WTC11 (cell line): ENCODE data around the gene KCNJ1. TPM values are rescaled to one million over a fixed set of nuclear protein-coding genes. Genes with fewer than 3 reads are reported as not detected.

Source experiments
- ATAC-seq: fragments of 200-7000 bp; cut with Tn5 transposase; 2 replicates; pipeline ENCODE4 v1.10.0; 2021; ENCODE audit warnings: mild to moderate bottlenecking, moderate library complexity
- CTCF ChIA-PET: fragments of 300-600 bp; sonication (Branson Sonifier 250); formaldehyde crosslinking; loops from one replicate; lab custom pipeline; 2021; ENCODE audit warnings: antibody characterized with exemption; lab: Charles Lee
- POLR2A ChIA-PET: fragments of 350-600 bp; sonication (Branson Sonifier 250); formaldehyde crosslinking; loops from one replicate; lab custom pipeline; 2021; ENCODE audit warnings: antibody characterized with exemption; lab: Charles Lee
- DNase-seq: peaks from one replicate; pipeline ENCODE4 v3.0.0; 2021; ENCODE audit warnings: low spot score
- H3K27ac Mint-ChIP-seq: 2 replicates; pipeline ENCODE4 v1.8.0; 2021; ENCODE audit warnings: mixed read lengths
- H3K27me3 Mint-ChIP-seq: 2 replicates; pipeline ENCODE4 v1.8.0; 2021; ENCODE audit warnings: low read depth, mild to moderate bottlenecking, moderate library complexity, mixed read lengths
- H3K36me3 Mint-ChIP-seq: 2 replicates; pipeline ENCODE4 v1.8.0; 2021; ENCODE audit warnings: mixed read lengths
- H3K4me1 Mint-ChIP-seq: 2 replicates; pipeline ENCODE4 v1.8.0; 2022; ENCODE audit warnings: mixed read lengths
- H3K4me3 Mint-ChIP-seq: 2 replicates; pipeline ENCODE4 v1.8.0; 2021; ENCODE audit warnings: mild to moderate bottlenecking, moderate library complexity, mixed read lengths
- H3K9me3 Mint-ChIP-seq: 2 replicates; pipeline ENCODE4 v1.8.0; 2021; ENCODE audit warnings: mixed read lengths
- ATF3 ChIP-seq: sonication (generic); formaldehyde crosslinking; conservative IDR thresholded peaks from 2 replicates; pipeline ENCODE4 v1.8.1; 2022; ENCODE audit warnings: mild to moderate bottlenecking, missing genetic modification reagents
- CBFB ChIP-seq: sonication (generic); formaldehyde crosslinking; IDR thresholded peaks from 2 replicates; pipeline ENCODE4 v1.8.1; 2022; ENCODE audit warnings: mild to moderate bottlenecking, low read depth, missing genetic modification reagents
- CREB1 ChIP-seq: sonication (generic); formaldehyde crosslinking; IDR thresholded peaks from 2 replicates; pipeline ENCODE4 v1.8.0; 2023; ENCODE audit warnings: mild to moderate bottlenecking, missing genetic modification reagents
- E2F5 ChIP-seq: sonication (generic); formaldehyde crosslinking; IDR thresholded peaks from 2 replicates; pipeline ENCODE4 v1.8.1; 2022; ENCODE audit warnings: mild to moderate bottlenecking, moderate library complexity, missing genetic modification reagents
- EMX1 ChIP-seq: fragments of 250-450 bp; sonication (Bioruptor Pico); IDR thresholded peaks from 2 replicates; pipeline ENCODE4 v1.8.0; 2021; ENCODE audit warnings: mild to moderate bottlenecking
- HMGA2 ChIP-seq: fragments of 250-450 bp; sonication (Bioruptor Pico); IDR thresholded peaks from 2 replicates; pipeline ENCODE4 v1.4.0; 2021; ENCODE audit warnings: mild to moderate bottlenecking, moderate library complexity
- JAZF1 ChIP-seq: fragments of 250-450 bp; sonication (Bioruptor Pico); IDR thresholded peaks from 2 replicates; pipeline ENCODE4 v1.9.0; 2021; ENCODE audit warnings: moderate library complexity, mild to moderate bottlenecking, inconsistent platforms
- JUN ChIP-seq: sonication (generic); formaldehyde crosslinking; IDR thresholded peaks from 2 replicates; pipeline ENCODE4 v1.8.0; 2023; ENCODE audit warnings: mild to moderate bottlenecking, missing genetic modification reagents
- NFATC4 ChIP-seq: fragments of 250-450 bp; sonication (Bioruptor Pico); IDR thresholded peaks from 2 replicates; pipeline ENCODE4 v1.9.0; 2021; ENCODE audit warnings: mild to moderate bottlenecking
- OVOL2 ChIP-seq: fragments of 250-450 bp; sonication (Bioruptor Pico); IDR thresholded peaks from 2 replicates; pipeline ENCODE4 v1.9.0; 2021; ENCODE audit warnings: mild to moderate bottlenecking, borderline replicate concordance
- PREB ChIP-seq: sonication (generic); formaldehyde crosslinking; IDR thresholded peaks from 2 replicates; pipeline ENCODE4 v1.8.1; 2022; ENCODE audit warnings: mild to moderate bottlenecking, missing genetic modification reagents, moderate library complexity, borderline replicate concordance
- SMAD3 ChIP-seq: sonication (generic); formaldehyde crosslinking; IDR thresholded peaks from 2 replicates; pipeline ENCODE4 v1.8.0; 2022; ENCODE audit warnings: missing genetic modification reagents, mild to moderate bottlenecking, borderline replicate concordance
- TP53 ChIP-seq: sonication (generic); formaldehyde crosslinking; IDR thresholded peaks from 2 replicates; pipeline ENCODE4 v1.8.1; 2023; ENCODE audit warnings: mild to moderate bottlenecking, missing genetic modification reagents
- ZBTB21 ChIP-seq: sonication (generic); formaldehyde crosslinking; IDR thresholded peaks from 2 replicates; pipeline ENCODE4 v1.8.1; 2023; ENCODE audit warnings: mild to moderate bottlenecking, missing genetic modification reagents, borderline replicate concordance
- ZNF219 ChIP-seq: sonication (generic); formaldehyde crosslinking; IDR thresholded peaks from 2 replicates; pipeline ENCODE4 v1.8.0; 2023; ENCODE audit warnings: missing genetic modification reagents, mild to moderate bottlenecking, borderline replicate concordance
- ZNF317 ChIP-seq: sonication (generic); formaldehyde crosslinking; IDR thresholded peaks from 2 replicates; pipeline ENCODE4 v1.8.1; 2023; ENCODE audit warnings: low read depth, mild to moderate bottlenecking, moderate library complexity, missing genetic modification reagents, borderline replicate concordance
- ZNF532 ChIP-seq: fragments of 250-450 bp; sonication (Bioruptor Pico); IDR thresholded peaks from 2 replicates; pipeline ENCODE4 v1.9.0; 2021; ENCODE audit warnings: mild to moderate bottlenecking, borderline replicate concordance
- total RNA-seq: library from RNA; stranded (reverse); gene quantifications from 3 replicates; pipeline ENCODE4 v1.2.3, GENCODE V29; 2021

The KCNJ1 gene
- total RNA-seq, 1 experiment from 2014 or later = 0.24 TPM

- peaks cover 16% of the 10 kb centered on the region for H3K4me1 Mint-ChIP-seq
- no peak overlapping the region for H3K27ac Mint-ChIP-seq
- ATAC-seq (no peak), DNase-seq (no peak)
- H3K27me3 Mint-ChIP-seq = peaks cover 3% of the 10 kb centered on the region; the same call in 1 of the 2 replicates
- ChIA-PET POLR2A (no interaction called here), CTCF (interaction anchor here (1.5 kb wide), 1 partner anchor 27 kb away, joined by 4 read pairs; no protein-coding TSS in a partner anchor)
- H3K4me3 Mint-ChIP-seq = no peak overlapping the region
- TF ChIP-seq ZNF532 (CRISPR knock-in tag) (no peak), CBFB (CRISPR knock-in tag) (no peak), SMAD3 (no peak), JAZF1 (CRISPR knock-in tag) (no peak), CREB1 (CRISPR knock-in tag) (no peak), PREB (no peak), E2F5 (no peak), ZBTB21 (CRISPR knock-in tag) (no peak)
- H3K36me3 Mint-ChIP-seq = no peaks in the 10 kb centered on the region
- H3K9me3 Mint-ChIP-seq = 0 out of 2 replicates have a peak, but pooled peaks cover 3% of the 10 kb centered on the region
Measured at GRCh38 chr11:128804481-128804880, 62.6 kb downstream of the KCNJ1 start.

GRCh38 chr11:128803449-128804245 lies 63.4 kb downstream of the KCNJ1 start:
- no peak overlapping the region for H3K27ac Mint-ChIP-seq
- H3K4me3 Mint-ChIP-seq = no peak overlapping the region
- POLR2A ChIA-PET = no interaction called here

More at GRCh38 chr11:128803449-128804245, 63.4 kb downstream of the KCNJ1 start:
- ATAC-seq (no peak), DNase-seq (no peak)
- CTCF ChIA-PET = interaction anchor here (1.2 to 2.0 kb wide), 7 partner anchors 18 to 111 kb away, joined by 3 to 12 read pairs (median 6); no protein-coding TSS in a partner anchor
- peaks cover 3% of the 10 kb centered on the region; the same call in 1 of the 2 replicates for H3K27me3 Mint-ChIP-seq
- peaks cover 16% of the 10 kb centered on the region for H3K4me1 Mint-ChIP-seq
- 0 out of 2 replicates have a peak, but pooled peaks cover 3% of the 10 kb centered on the region for H3K9me3 Mint-ChIP-seq
- no peaks in the 10 kb centered on the region for H3K36me3 Mint-ChIP-seq
- no peak for TF ChIP-seq TP53 (CRISPR knock-in tag)
- no peak for TF ChIP-seq HMGA2
- no peak for TF ChIP-seq ZNF219
- no peak for TF ChIP-seq OVOL2 (CRISPR knock-in tag)
- no peak for TF ChIP-seq JUN (CRISPR knock-in tag)
- TF ChIP-seq CBFB (CRISPR knock-in tag) = no peak
- no peak for TF ChIP-seq EMX1 (CRISPR knock-in tag)
- TF ChIP-seq PREB = no peak
- no peak for TF ChIP-seq ATF3 (CRISPR knock-in tag)
- TF ChIP-seq NFATC4 (CRISPR knock-in tag) = no peak
- TF ChIP-seq ZNF317 (CRISPR knock-in tag) = no peak
- TF ChIP-seq, all 79 proteins: peak for 0
